Measurements from ENCODE around the gene PFN1. TPM values are rescaled to one million over a fixed set of nuclear protein-coding genes. Genes with fewer than 3 reads are reported as not detected.
A peak's percentile ranks its signal among the peaks of the same experiment; 100 is the strongest.

Gene PFN1
- total RNA-seq, 1 donor from 2014 or later, result 1,346 TPM

DNA sequence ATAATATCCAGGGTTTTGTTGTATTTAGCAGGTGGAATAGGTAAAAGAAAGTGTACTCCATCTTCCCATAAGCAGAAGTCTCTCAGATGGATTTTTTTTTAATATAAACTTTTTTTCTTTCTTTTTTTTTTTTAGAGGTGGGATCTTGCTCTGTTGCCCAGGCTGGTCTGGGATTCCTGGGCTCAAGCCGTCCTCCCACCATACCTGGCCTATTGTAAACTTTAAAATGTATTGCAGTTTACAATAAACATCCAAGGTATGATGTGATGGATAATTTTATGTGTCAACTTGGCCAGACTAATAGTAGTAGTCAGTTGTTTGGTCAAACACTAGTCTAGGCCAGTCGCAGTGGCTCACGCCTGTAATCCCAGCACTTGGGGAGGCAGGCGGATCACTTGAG lies 27.0 kb downstream of the PFN1 start:
- Histone ChIP-seq H3K4me1 (ENCODE audit: insufficient read depth, low read length) (no peaks in the 10 kb centered on the region), H4K20me1 (ENCODE audit: insufficient read depth, low read length) (no peaks in the 10 kb centered on the region), H3K79me2 (ENCODE audit: insufficient read depth, low read length) (no peaks in the 10 kb centered on the region), H3K27ac (ENCODE audit: low read depth, low read length) (no peak overlapping the region), H3K27me3 (ENCODE audit: insufficient read depth, low read length) (no peaks in the 10 kb centered on the region), H3K9ac (ENCODE audit: low read length) (no peak overlapping the region), H3K9me3 (ENCODE audit: insufficient read depth, low read depth, low read length) (no peaks in the 10 kb centered on the region), H2AFZ (ENCODE audit: low read depth, low read length) (no peak overlapping the region), H3K4me2 (ENCODE audit: low read length) (no peak overlapping the region), H3K36me3 (ENCODE audit: insufficient read depth, low read length) (no peaks in the 10 kb centered on the region), H3K4me3 (ENCODE audit: insufficient read depth, low read depth, low read length) (no peak overlapping the region)
- FAIRE-seq, result no peak
- no peak overlapping the region for H3K27ac Mint-ChIP-seq (ENCODE audit: unreplicated experiment)
- H3K4me1 Mint-ChIP-seq (ENCODE audit: low read depth, unreplicated experiment), result no peaks in the 10 kb centered on the region
- H3K4me3 Mint-ChIP-seq (ENCODE audit: unreplicated experiment), result no peak overlapping the region
- H3K36me3 Mint-ChIP-seq (ENCODE audit: low read depth, unreplicated experiment), result no peaks in the 10 kb centered on the region
- peaks cover 2% of the 10 kb centered on the region for H3K9me3 Mint-ChIP-seq (ENCODE audit: unreplicated experiment)
- no peaks in the 10 kb centered on the region for H3K27me3 Mint-ChIP-seq (ENCODE audit: low read depth, unreplicated experiment)
- no peak for DNase-seq (ENCODE audit: low read depth)
- TF ChIP-seq, protein P1, sequence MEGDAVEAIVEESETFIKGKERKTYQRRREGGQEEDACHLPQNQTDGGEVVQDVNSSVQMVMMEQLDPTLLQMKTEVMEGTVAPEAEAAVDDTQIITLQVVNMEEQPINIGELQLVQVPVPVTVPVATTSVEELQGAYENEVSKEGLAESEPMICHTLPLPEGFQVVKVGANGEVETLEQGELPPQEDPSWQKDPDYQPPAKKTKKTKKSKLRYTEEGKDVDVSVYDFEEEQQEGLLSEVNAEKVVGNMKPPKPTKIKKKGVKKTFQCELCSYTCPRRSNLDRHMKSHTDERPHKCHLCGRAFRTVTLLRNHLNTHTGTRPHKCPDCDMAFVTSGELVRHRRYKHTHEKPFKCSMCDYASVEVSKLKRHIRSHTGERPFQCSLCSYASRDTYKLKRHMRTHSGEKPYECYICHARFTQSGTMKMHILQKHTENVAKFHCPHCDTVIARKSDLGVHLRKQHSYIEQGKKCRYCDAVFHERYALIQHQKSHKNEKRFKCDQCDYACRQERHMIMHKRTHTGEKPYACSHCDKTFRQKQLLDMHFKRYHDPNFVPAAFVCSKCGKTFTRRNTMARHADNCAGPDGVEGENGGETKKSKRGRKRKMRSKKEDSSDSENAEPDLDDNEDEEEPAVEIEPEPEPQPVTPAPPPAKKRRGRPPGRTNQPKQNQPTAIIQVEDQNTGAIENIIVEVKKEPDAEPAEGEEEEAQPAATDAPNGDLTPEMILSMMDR (IDR thresholded peaks at IDR 0.05; ENCODE audit: insufficient read depth, low read depth, low read length), result no peak
- no peak for TF ChIP-seq EZH2 (IDR thresholded peaks at IDR 0.05; ENCODE audit: insufficient read depth, low read length)

DNA sequence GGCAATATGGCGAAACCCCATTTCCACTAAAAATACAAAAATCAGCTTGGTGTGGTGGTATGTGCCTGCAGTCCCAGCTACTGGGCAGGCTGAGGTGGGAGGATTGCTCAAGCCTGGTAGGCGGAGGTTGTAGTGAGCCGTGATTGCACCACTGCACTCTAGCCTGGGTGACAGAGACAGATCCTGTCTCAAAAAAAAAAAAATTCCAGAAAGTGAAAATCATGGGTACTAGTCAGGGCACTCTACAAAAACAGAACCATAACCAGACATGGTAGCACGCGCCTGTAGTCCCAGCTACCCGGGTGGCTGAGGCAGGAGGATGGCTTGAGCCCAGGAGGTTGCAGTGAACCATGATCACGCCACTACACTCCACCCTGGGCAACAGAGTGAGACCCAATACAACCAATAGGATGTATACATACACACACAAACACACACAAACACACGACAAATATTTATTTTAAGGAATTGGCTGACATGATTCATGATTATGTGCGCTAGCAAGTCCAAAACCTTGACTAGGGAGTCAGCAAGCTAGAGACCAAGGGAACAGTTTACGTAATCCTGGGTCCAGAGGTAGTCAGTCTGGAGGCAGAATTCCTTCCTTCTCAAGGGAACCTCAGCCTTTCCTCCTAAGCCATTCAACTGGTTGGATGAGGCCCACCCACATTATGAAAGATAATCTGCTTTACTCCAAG lies 27.8 kb downstream of the PFN1 start:
- H3K4me3 Mint-ChIP-seq (ENCODE audit: unreplicated experiment), result no peak overlapping the region
- FAIRE-seq, result no peak

More for the DNA sequence above, 27.8 kb downstream of the PFN1 start:
- no peaks in the 10 kb centered on the region for H3K27me3 Mint-ChIP-seq (ENCODE audit: low read depth, unreplicated experiment)
- DNase-seq (ENCODE audit: low read depth), result no peak
- peak overlapping the region; percentile 12 for H3K27ac Mint-ChIP-seq (ENCODE audit: unreplicated experiment)
- H2AFZ ChIP-seq (ENCODE audit: low read depth, low read length), result no peak overlapping the region
- peaks cover 2% of the 10 kb centered on the region for H3K9me3 Mint-ChIP-seq (ENCODE audit: unreplicated experiment)
- no peaks in the 10 kb centered on the region for H3K9me3 ChIP-seq (ENCODE audit: insufficient read depth, low read depth, low read length)
- no peaks in the 10 kb centered on the region for H3K4me1 ChIP-seq (ENCODE audit: insufficient read depth, low read length)
- H3K4me1 Mint-ChIP-seq (ENCODE audit: low read depth, unreplicated experiment), result no peaks in the 10 kb centered on the region
- H3K79me2 ChIP-seq (ENCODE audit: insufficient read depth, low read length), result no peaks in the 10 kb centered on the region
- H3K27ac ChIP-seq (ENCODE audit: low read depth, low read length), result no peak overlapping the region
- H3K36me3 ChIP-seq (ENCODE audit: insufficient read depth, low read length), result no peaks in the 10 kb centered on the region
- no peaks in the 10 kb centered on the region for H3K36me3 Mint-ChIP-seq (ENCODE audit: low read depth, unreplicated experiment)
- no peaks in the 10 kb centered on the region for H3K27me3 ChIP-seq (ENCODE audit: insufficient read depth, low read length)
- no peak overlapping the region for H3K9ac ChIP-seq (ENCODE audit: low read length)
- H3K4me3 ChIP-seq (ENCODE audit: insufficient read depth, low read depth, low read length), result no peak overlapping the region
- H3K4me2 ChIP-seq (ENCODE audit: low read length), result no peak overlapping the region
- TF ChIP-seq EZH2 (IDR thresholded peaks at IDR 0.05; ENCODE audit: insufficient read depth, low read length), result no peak
- TF ChIP-seq, protein P1 (IDR thresholded peaks at IDR 0.05; ENCODE audit: insufficient read depth, low read depth, low read length), result no peak
- H4K20me1 ChIP-seq (ENCODE audit: insufficient read depth, low read length), result no peaks in the 10 kb centered on the region
